ENCODE results near the gene NAGK.
"Not testable (repeated sequence)": the region's sequence is repeated elsewhere in the genome, so short reads cannot be mapped to it uniquely, and the experiment has no call there.

The NAGK gene

DNA sequence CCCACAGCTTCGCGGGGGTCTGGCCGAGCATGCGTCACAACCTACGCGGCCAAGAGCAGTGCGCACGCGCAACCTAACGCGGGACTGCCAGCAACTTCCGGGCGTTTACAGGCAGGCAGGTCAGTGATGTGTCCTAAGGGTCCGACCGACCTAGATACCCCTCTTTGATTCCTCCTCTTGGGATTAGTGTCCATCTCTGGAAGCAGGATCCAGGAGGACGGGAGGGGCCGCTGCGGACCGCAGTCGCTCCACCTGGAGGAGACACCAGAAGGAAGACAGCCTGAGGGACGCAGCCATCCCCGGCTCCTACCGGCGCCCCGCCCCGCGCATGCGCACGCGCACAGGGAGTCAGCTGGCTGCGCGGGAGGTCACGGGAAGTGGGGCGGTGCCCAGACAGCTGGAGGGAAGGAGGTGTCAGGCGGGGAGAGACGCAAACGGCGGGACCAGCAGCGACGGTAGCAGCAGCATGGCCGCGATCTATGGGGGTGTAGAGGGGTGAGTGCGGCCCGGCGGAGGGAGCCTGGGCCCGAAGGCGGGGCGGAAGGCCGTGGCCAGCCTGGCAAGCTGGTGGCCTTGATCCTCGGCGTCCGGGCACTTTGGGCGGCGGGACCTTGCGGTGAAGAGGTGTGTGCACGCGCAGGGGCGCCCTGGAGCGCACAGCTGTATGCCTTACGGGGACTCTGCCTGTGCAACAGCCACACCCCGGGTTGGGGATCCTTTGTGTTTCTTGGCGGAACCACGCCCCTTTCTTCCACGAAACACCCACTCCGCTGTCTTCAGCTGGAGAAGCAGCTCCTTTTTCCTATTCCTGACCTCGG is at the start of gene NAGK:
NAGK (plus strand) TSS at position 431 of the 818 bp plus-strand sequence; CDS start at position 467, 36 bp downstream.
- Histone ChIP-seq H3K36me3 (ENCODE audit: control insufficient read depth, insufficient read depth, low read length) (peaks cover 15% of the 10 kb centered on the region), H3K9me3 (ENCODE audit: control insufficient read depth, insufficient read depth, low read length) (no peaks in the 10 kb centered on the region), H3K4me3 (ENCODE audit: low read depth, low read length) (peak within 1 kb of the TSS; percentile 87), H3K27me3 (ENCODE audit: control insufficient read depth, insufficient read depth, low read length) (no peaks in the 10 kb centered on the region), H3K27ac (ENCODE audit: low read depth, low read length) (peak within 1 kb of the TSS; percentile 91), H3K9ac (ENCODE audit: low read depth, low read length) (peak within 1 kb of the TSS; percentile 56), H3K4me1 (ENCODE audit: control insufficient read depth, insufficient read depth, low read length) (peaks cover 9% of the 10 kb centered on the region; the same call in 1 of the 2 replicates)

GRCh38 chr2:71019989-71020388 is 48.5 kb upstream of the NAGK start:
- not testable (repeated sequence) for H3K27me3 ChIP-seq (ENCODE audit: control insufficient read depth, insufficient read depth, low read length); H3K9me3 ChIP-seq (ENCODE audit: control insufficient read depth, insufficient read depth, low read length); H3K4me3 ChIP-seq (ENCODE audit: low read depth, low read length); H3K9ac ChIP-seq (ENCODE audit: low read depth, low read length); H3K4me1 ChIP-seq (ENCODE audit: control insufficient read depth, insufficient read depth, low read length); H3K36me3 ChIP-seq (ENCODE audit: control insufficient read depth, insufficient read depth, low read length); H3K27ac ChIP-seq (ENCODE audit: low read depth, low read length)

DNA sequence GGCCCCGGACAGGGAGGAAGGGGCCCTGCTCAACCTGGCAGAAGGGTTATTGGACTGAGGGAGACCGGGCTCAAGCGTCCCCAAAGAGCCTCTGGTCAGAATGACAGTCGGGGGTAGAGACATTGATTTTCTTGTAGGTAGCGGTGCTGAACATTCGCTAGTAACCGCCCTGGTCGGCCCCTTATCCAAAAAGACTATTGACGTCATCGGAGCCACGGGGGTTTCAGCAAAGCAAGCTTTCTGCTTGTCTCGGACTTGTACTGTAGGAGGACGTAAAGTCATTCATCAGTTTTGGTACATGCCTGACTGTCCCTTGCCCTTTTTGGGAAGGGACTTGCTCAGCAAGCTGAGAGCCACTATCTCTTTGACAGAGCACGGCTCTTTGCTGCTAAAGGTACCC is 47.1 kb upstream of the NAGK start:
- not testable (repeated sequence) for H3K27me3 ChIP-seq (ENCODE audit: control insufficient read depth, insufficient read depth, low read length); H3K27ac ChIP-seq (ENCODE audit: low read depth, low read length); H3K4me1 ChIP-seq (ENCODE audit: control insufficient read depth, insufficient read depth, low read length); H3K9me3 ChIP-seq (ENCODE audit: control insufficient read depth, insufficient read depth, low read length); H3K36me3 ChIP-seq (ENCODE audit: control insufficient read depth, insufficient read depth, low read length); H3K4me3 ChIP-seq (ENCODE audit: low read depth, low read length); H3K9ac ChIP-seq (ENCODE audit: low read depth, low read length)

- H3K9ac ChIP-seq (ENCODE audit: low read depth, low read length); H3K4me1 ChIP-seq (ENCODE audit: control insufficient read depth, insufficient read depth, low read length); H3K27ac ChIP-seq (ENCODE audit: low read depth, low read length); H3K9me3 ChIP-seq (ENCODE audit: control insufficient read depth, insufficient read depth, low read length); H3K4me3 ChIP-seq (ENCODE audit: low read depth, low read length); H3K27me3 ChIP-seq (ENCODE audit: control insufficient read depth, insufficient read depth, low read length); H3K36me3 ChIP-seq (ENCODE audit: control insufficient read depth, insufficient read depth, low read length): not testable (repeated sequence)
Observed at GRCh38 chr2:71023553-71024243, 44.8 kb upstream of the NAGK start.

DNA sequence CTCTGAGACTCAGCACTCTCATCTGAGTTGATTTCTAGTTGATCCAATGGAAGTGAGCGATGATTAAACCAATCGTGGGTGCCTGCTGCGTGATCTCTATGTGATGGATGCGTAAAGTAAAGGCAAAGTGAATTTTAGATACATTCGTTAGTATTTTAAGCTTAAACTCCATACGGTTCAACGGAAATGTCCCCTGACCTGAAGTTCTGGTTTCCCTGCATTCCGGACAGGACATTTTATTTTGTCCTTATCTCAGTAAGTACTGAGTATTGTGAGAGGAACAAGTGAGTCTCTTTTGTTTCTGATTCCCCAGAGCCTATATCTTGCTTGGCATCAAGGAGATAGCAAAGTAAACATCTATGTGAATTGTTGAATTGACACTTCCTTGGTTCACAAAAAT is 32.2 kb upstream of the NAGK start:
- H3K27me3 ChIP-seq (ENCODE audit: control insufficient read depth, insufficient read depth, low read length); H3K4me1 ChIP-seq (ENCODE audit: control insufficient read depth, insufficient read depth, low read length); H3K36me3 ChIP-seq (ENCODE audit: control insufficient read depth, insufficient read depth, low read length); H3K9ac ChIP-seq (ENCODE audit: low read depth, low read length); H3K4me3 ChIP-seq (ENCODE audit: low read depth, low read length); H3K27ac ChIP-seq (ENCODE audit: low read depth, low read length); H3K9me3 ChIP-seq (ENCODE audit: control insufficient read depth, insufficient read depth, low read length): not testable (repeated sequence)

GRCh38 chr2:71042287-71042686 is 26.2 kb upstream of the NAGK start:
- H3K36me3 ChIP-seq (ENCODE audit: control insufficient read depth, insufficient read depth, low read length), result no peaks in the 10 kb centered on the region
- no peak overlapping the region for H3K4me3 ChIP-seq (ENCODE audit: low read depth, low read length)
- no peak overlapping the region for H3K9ac ChIP-seq (ENCODE audit: low read depth, low read length)
- H3K4me1 ChIP-seq (ENCODE audit: control insufficient read depth, insufficient read depth, low read length), result no peaks in the 10 kb centered on the region
- H3K27me3 ChIP-seq (ENCODE audit: control insufficient read depth, insufficient read depth, low read length), result no peaks in the 10 kb centered on the region
- no peaks in the 10 kb centered on the region for H3K9me3 ChIP-seq (ENCODE audit: control insufficient read depth, insufficient read depth, low read length)
- no peak overlapping the region for H3K27ac ChIP-seq (ENCODE audit: low read depth, low read length)

DNA sequence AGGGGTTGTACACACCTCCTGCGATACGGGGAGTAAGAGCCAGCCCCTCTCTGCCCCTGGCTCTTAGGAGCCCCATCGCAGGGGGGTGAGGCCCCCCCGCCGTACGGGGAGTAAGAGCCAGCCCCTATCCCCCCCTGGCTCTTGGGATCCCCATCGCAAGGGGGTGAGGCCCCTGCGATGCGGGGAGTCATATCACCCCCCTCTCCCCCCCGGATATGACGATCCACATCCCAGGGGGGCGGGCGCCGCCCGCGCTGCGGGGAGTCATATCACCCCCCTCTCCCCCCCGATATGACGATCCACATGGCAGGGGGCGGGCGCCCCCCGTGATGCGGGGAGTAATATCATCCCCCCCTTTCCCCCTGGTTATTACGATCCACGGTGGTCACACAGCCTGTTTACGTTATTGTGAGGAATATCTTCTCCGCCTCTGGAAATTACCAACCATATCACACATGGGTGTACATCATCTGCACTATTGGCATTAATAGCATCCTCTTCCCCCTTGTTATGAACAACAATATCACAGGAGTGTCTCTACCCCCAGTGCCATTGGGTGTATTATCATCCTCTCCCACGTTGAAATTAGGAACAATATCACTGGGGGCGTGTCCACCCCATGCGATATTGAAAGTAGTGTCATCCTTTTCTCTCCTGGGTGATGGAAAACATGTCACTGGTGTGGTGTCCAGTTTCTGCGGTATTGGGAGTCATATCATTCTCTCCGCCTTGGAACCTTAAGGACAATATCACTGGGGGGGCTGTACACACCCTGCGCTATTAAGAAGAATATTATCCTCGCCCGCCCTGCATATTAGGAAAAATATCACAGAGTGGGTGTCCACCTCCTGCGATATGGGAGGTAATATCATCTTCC is 24.7 kb upstream of the NAGK start:
- H3K9me3 ChIP-seq (ENCODE audit: control insufficient read depth, insufficient read depth, low read length), result no peaks in the 10 kb centered on the region
- H3K27me3 ChIP-seq (ENCODE audit: control insufficient read depth, insufficient read depth, low read length), result no peaks in the 10 kb centered on the region
- no peaks in the 10 kb centered on the region for H3K4me1 ChIP-seq (ENCODE audit: control insufficient read depth, insufficient read depth, low read length)
- no peaks in the 10 kb centered on the region for H3K36me3 ChIP-seq (ENCODE audit: control insufficient read depth, insufficient read depth, low read length)
- H3K9ac ChIP-seq (ENCODE audit: low read depth, low read length), result no peak overlapping the region
- no peak overlapping the region for H3K27ac ChIP-seq (ENCODE audit: low read depth, low read length)
- no peak overlapping the region for H3K4me3 ChIP-seq (ENCODE audit: low read depth, low read length)

- H3K4me1 ChIP-seq (ENCODE audit: control insufficient read depth, insufficient read depth, low read length), result no peaks in the 10 kb centered on the region
- no peaks in the 10 kb centered on the region for H3K27me3 ChIP-seq (ENCODE audit: control insufficient read depth, insufficient read depth, low read length)
- no peak overlapping the region for H3K4me3 ChIP-seq (ENCODE audit: low read depth, low read length)
- no peak overlapping the region for H3K9ac ChIP-seq (ENCODE audit: low read depth, low read length)
- no peaks in the 10 kb centered on the region for H3K9me3 ChIP-seq (ENCODE audit: control insufficient read depth, insufficient read depth, low read length)
- no peak overlapping the region for H3K27ac ChIP-seq (ENCODE audit: low read depth, low read length)
- no peaks in the 10 kb centered on the region for H3K36me3 ChIP-seq (ENCODE audit: control insufficient read depth, insufficient read depth, low read length)
Observed at GRCh38 chr2:71045151-71045550, 23.3 kb upstream of the NAGK start.

- Histone ChIP-seq H3K36me3 (ENCODE audit: control insufficient read depth, insufficient read depth, low read length) (no peaks in the 10 kb centered on the region), H3K9me3 (ENCODE audit: control insufficient read depth, insufficient read depth, low read length) (no peaks in the 10 kb centered on the region), H3K27ac (ENCODE audit: low read depth, low read length) (no peak overlapping the region), H3K4me3 (ENCODE audit: low read depth, low read length) (no peak overlapping the region), H3K4me1 (ENCODE audit: control insufficient read depth, insufficient read depth, low read length) (no peaks in the 10 kb centered on the region), H3K27me3 (ENCODE audit: control insufficient read depth, insufficient read depth, low read length) (no peaks in the 10 kb centered on the region), H3K9ac (ENCODE audit: low read depth, low read length) (no peak overlapping the region)
Observed at GRCh38 chr2:71045865-71046548, 22.4 kb upstream of the NAGK start.

DNA sequence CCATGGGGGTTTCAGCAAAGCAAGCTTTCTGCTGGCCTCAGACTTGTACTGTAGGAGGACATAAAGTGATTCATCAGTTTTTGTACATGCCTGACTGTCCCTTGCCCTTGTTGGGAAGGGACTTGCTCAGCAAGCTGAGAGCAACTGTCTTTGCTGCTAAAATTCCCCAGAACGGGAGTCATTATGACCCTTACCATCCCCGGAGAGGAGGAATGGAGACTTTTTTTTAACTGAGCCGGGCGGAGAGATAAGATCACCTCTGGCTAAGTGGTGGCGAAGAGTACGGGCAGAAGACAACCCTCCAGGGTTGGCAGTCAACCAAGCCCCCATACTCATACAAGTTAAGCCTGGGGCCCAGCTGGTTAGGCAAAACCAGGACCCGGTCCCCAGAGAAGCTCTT is 20.4 kb upstream of the NAGK start:
- H3K9me3 ChIP-seq (ENCODE audit: control insufficient read depth, insufficient read depth, low read length), result no peaks in the 10 kb centered on the region
- no peak overlapping the region for H3K27ac ChIP-seq (ENCODE audit: low read depth, low read length)
- no peaks in the 10 kb centered on the region for H3K27me3 ChIP-seq (ENCODE audit: control insufficient read depth, insufficient read depth, low read length)
- H3K4me3 ChIP-seq (ENCODE audit: low read depth, low read length), result no peak overlapping the region
- no peak overlapping the region for H3K9ac ChIP-seq (ENCODE audit: low read depth, low read length)
- no peaks in the 10 kb centered on the region for H3K4me1 ChIP-seq (ENCODE audit: control insufficient read depth, insufficient read depth, low read length)
- H3K36me3 ChIP-seq (ENCODE audit: control insufficient read depth, insufficient read depth, low read length), result no peaks in the 10 kb centered on the region
